K562 (cell line): Measurements from ENCODE around the gene GGA3. TPM values are rescaled to one million over a fixed set of nuclear protein-coding genes. Genes with fewer than 3 reads are reported as not detected.
A peak's percentile ranks its signal among the peaks of the same experiment; 100 is the strongest.

ENCODE experiments used
- ARID2 ChIP-seq: fragments of 450-650 bp; IDR thresholded peaks from 2 replicates; pipeline ENCODE4 v1.6.1; 2017; ENCODE audit warnings: antibody characterized with exemption, mild to moderate bottlenecking
- CEBPG ChIP-seq, 3 experiments: fragments of 200-800 bp in 1 of 3; sonication (Bioruptor generic) in 1 of 3; sonication (generic) in 1 of 3; formaldehyde crosslinking in 1 of 3; IDR thresholded peaks in 2 of 3; conservative IDR thresholded peaks in 1 of 3; 2 replicates each; pipeline versions ENCODE4 v1.6.1 to v1.8.0; 2016 to 2022; ENCODE audit warnings: missing compliant biosample characterization in 2 of 3, missing genetic modification characterization in 2 of 3, mild to moderate bottlenecking in 1 of 3, missing genetic modification reagents in 1 of 3
- ETS2 ChIP-seq: IDR thresholded peaks from 2 replicates; pipeline ENCODE4 v1.6.1; 2016; ENCODE audit warnings: borderline replicate concordance, missing genetic modification characterization, mild to moderate bottlenecking, moderate library complexity, missing compliant biosample characterization; ENCODE audit not compliant: poor library complexity, severe bottlenecking
- ILF3 ChIP-seq: fragments of 450-650 bp; IDR thresholded peaks from 2 replicates; pipeline ENCODE4 v1.6.1; 2018; ENCODE audit warnings: antibody characterized with exemption, mild to moderate bottlenecking, moderate library complexity, borderline replicate concordance
- MTA1 ChIP-seq: fragments of 450-650 bp; IDR thresholded peaks from 2 replicates; pipeline ENCODE4 v1.6.1; 2017; ENCODE audit warnings: borderline replicate concordance
- NRF1 ChIP-seq, 2 experiments: fragments of 450-650 bp; IDR thresholded peaks in 1 of 2; conservative IDR thresholded peaks in 1 of 2; 2 replicates each; pipeline ENCODE4 v1.6.1; 2014; ENCODE audit warnings: mild to moderate bottlenecking in 2 of 2
- PRMT5 ChIP-seq: sonication (generic); formaldehyde crosslinking; IDR thresholded peaks from 2 replicates; pipeline ENCODE4 v1.5.0; 2020; ENCODE audit warnings: missing genetic modification reagents
- PYGO2 ChIP-seq: fragments of 450-650 bp; IDR thresholded peaks from 2 replicates; pipeline ENCODE4 v1.6.1; 2016; ENCODE audit warnings: mild to moderate bottlenecking, missing genetic modification characterization, moderate library complexity, missing compliant biosample characterization
- RAD21 ChIP-seq, 2 experiments: fragments of 250-450 bp in 1 of 2; fragments of 450-650 bp in 1 of 2; sonication (Bioruptor Pico) in 1 of 2; formaldehyde crosslinking in 1 of 2; IDR thresholded peaks in 1 of 2; conservative IDR thresholded peaks in 1 of 2; 2 replicates each; pipeline versions ENCODE4 v1.4.0 to v1.8.0; 2020 to 2022; ENCODE audit warnings: mild to moderate bottlenecking in 2 of 2, moderate library complexity in 1 of 2
- SAP30 ChIP-seq: fragments of 200-600 bp; sonication (generic); IDR thresholded peaks from 2 replicates; pipeline ENCODE4 v1.6.1; 2012; ENCODE audit warnings: borderline replicate concordance, low read depth, mild to moderate bottlenecking, moderate library complexity, low read length, control low read depth, inconsistent platforms; ENCODE audit not compliant: insufficient read depth, poor library complexity, severe bottlenecking
- ZNF586 ChIP-seq: fragments of 450-650 bp; formaldehyde crosslinking; conservative IDR thresholded peaks from 2 replicates; pipeline ENCODE4 v1.4.0; 2020; ENCODE audit warnings: mild to moderate bottlenecking, moderate library complexity
- polyA plus RNA-seq, 8 experiments: library from polyadenylated mRNA; depleted of rRNA in 4 of 8; stranded (reverse) in 5 of 8; unstranded in 3 of 8; fragments of >200 nt; fragmentation: Nextera tagmentation in 2 of 8; fragmentation: Illumina TruSeq in 1 of 8; extraction: Ambion mirVana in 2 of 8; extraction: Trizol in 1 of 8; gene quantifications; 2 replicates each; pipeline versions ENCODE4 v1.2.1 to v1.2.3, GENCODE V29; 2011 to 2014; ENCODE audit warnings: inconsistent platforms in 1 of 8, missing spikeins in 1 of 8
- total RNA-seq, 7 experiments: library from RNA; depleted of rRNA in 6 of 7; stranded (reverse); fragments of >200 nt in 6 of 7; fragmentation: Illumina TruSeq in 2 of 7; extraction: Trizol in 2 of 7; gene quantifications; 2 replicates each; pipeline versions ENCODE4 v1.2.1 to v1.2.3, GENCODE V29; 2011 to 2021; ENCODE audit warnings: low replicate concordance in 1 of 7
- TF ChIP-seq, protein P1 (sequence below), 2 experiments: fragments of 450-650 bp; formaldehyde crosslinking in 1 of 2; IDR thresholded peaks; 2 replicates each; pipeline versions ENCODE4 v1.4.0 to v1.6.1; 2014 to 2020; ENCODE audit warnings: mild to moderate bottlenecking in 2 of 2, borderline replicate concordance in 1 of 2, low read depth in 1 of 2

GGA3 gene
- total and polyA plus RNA-seq, 9 of the 15 experiments (the other 6 are each of a cell fraction or from before 2014, with no cell fraction given): 5.7 to 64.9 (median 25.4) TPM

- TF ChIP-seq ARID2 (no peak), CEBPG (CRISPR knock-in tag; IDR thresholded peaks at IDR 0.05) (peak; percentile 46), CEBPG (tag; conservative IDR thresholded peaks at IDR 0.05 in 1 of 2, IDR thresholded peaks at IDR 0.05 in 1 of 2) (peak; percentile 49 to 58; a peak in 3 of 4 replicates), ETS2 (no peak), NRF1 (conservative IDR thresholded peaks at IDR 0.05 in 1 of 2, IDR thresholded peaks at IDR 0.05 in 1 of 2) (peak; percentile 81 to 83), ILF3 (no peak), RAD21 (CRISPR knock-in tag; conservative IDR thresholded peaks at IDR 0.05 in 1 of 2, IDR thresholded peaks at IDR 0.05 in 1 of 2) (peak; percentile 44 to 65), SAP30 (peak; percentile 69), ZNF586 (CRISPR knock-in tag) (no peak), PRMT5 (CRISPR knock-in tag) (peak; percentile 51; the same call in 1 of the 2 replicates), MTA1 (no peak), PYGO2 (no peak)
- TF ChIP-seq, protein P1, sequence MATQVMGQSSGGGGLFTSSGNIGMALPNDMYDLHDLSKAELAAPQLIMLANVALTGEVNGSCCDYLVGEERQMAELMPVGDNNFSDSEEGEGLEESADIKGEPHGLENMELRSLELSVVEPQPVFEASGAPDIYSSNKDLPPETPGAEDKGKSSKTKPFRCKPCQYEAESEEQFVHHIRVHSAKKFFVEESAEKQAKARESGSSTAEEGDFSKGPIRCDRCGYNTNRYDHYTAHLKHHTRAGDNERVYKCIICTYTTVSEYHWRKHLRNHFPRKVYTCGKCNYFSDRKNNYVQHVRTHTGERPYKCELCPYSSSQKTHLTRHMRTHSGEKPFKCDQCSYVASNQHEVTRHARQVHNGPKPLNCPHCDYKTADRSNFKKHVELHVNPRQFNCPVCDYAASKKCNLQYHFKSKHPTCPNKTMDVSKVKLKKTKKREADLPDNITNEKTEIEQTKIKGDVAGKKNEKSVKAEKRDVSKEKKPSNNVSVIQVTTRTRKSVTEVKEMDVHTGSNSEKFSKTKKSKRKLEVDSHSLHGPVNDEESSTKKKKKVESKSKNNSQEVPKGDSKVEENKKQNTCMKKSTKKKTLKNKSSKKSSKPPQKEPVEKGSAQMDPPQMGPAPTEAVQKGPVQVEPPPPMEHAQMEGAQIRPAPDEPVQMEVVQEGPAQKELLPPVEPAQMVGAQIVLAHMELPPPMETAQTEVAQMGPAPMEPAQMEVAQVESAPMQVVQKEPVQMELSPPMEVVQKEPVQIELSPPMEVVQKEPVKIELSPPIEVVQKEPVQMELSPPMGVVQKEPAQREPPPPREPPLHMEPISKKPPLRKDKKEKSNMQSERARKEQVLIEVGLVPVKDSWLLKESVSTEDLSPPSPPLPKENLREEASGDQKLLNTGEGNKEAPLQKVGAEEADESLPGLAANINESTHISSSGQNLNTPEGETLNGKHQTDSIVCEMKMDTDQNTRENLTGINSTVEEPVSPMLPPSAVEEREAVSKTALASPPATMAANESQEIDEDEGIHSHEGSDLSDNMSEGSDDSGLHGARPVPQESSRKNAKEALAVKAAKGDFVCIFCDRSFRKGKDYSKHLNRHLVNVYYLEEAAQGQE (IDR thresholded peaks at IDR 0.05; ENCODE audit: borderline replicate concordance): peak; percentile 31
- TF ChIP-seq, protein P1 (CRISPR knock-in tag; IDR thresholded peaks at IDR 0.05; ENCODE audit: low read depth): no peak
Measured at GRCh38 chr17:75270218-75270965, 9.0 kb upstream of the GGA3 start (continued).
